ENCODE results near the gene GGTA1.

- TF ChIP-seq CTCF (conservative IDR thresholded peaks at IDR 0.05; ENCODE audit: low read length) (no peak), EZH2phosphoT487 (IDR thresholded peaks at IDR 0.05; ENCODE audit: borderline replicate concordance) (no peak)
Measured at GRCh38 chr9:121500165-121500478, 478 bp upstream of the GGTA1 start.

Data from Loucy (cell line).